ENCODE measurements around the gene STRBP. TPM values are rescaled to one million over a fixed set of nuclear protein-coding genes. Genes with fewer than 3 reads are reported as not detected.

Gene STRBP
- total RNA-seq, 1 donor from 2014 or later: 17.3 TPM

DNA sequence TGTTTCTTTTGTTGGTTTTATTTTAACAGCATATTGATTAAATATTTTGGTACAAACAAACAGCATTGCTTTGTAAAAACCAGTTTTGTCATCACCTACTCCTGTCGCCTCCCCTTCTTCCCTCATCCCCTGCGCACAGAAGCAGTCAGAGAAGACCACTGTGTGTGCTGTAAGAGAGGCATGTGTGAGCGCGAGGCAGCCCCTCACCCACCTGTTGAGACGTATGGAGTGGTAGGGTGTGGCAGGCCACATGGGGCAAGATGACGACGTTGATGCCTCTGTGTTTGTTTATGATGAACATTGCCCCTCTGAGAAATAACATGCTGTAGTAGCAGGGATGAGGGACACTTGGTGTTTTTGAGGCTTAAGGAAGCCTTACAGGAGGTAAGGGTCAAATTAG is 163.6 kb downstream of the STRBP start:
- no peak for DNase-seq (ENCODE audit: extremely low spot score, unreplicated experiment)
- H3K27ac Mint-ChIP-seq (ENCODE audit: unreplicated experiment): no peak overlapping the region
- no peaks in the 10 kb centered on the region for H3K9me3 Mint-ChIP-seq (ENCODE audit: unreplicated experiment)
- TF ChIP-seq, protein P1, sequence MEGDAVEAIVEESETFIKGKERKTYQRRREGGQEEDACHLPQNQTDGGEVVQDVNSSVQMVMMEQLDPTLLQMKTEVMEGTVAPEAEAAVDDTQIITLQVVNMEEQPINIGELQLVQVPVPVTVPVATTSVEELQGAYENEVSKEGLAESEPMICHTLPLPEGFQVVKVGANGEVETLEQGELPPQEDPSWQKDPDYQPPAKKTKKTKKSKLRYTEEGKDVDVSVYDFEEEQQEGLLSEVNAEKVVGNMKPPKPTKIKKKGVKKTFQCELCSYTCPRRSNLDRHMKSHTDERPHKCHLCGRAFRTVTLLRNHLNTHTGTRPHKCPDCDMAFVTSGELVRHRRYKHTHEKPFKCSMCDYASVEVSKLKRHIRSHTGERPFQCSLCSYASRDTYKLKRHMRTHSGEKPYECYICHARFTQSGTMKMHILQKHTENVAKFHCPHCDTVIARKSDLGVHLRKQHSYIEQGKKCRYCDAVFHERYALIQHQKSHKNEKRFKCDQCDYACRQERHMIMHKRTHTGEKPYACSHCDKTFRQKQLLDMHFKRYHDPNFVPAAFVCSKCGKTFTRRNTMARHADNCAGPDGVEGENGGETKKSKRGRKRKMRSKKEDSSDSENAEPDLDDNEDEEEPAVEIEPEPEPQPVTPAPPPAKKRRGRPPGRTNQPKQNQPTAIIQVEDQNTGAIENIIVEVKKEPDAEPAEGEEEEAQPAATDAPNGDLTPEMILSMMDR (IDR thresholded peaks at IDR 0.05): no peak
- H3K27me3 Mint-ChIP-seq (ENCODE audit: unreplicated experiment): no peaks in the 10 kb centered on the region
- peaks cover 71% of the 10 kb centered on the region for H3K36me3 Mint-ChIP-seq (ENCODE audit: unreplicated experiment)
- peaks cover 9% of the 10 kb centered on the region for H3K4me1 Mint-ChIP-seq (ENCODE audit: unreplicated experiment)
- no peak overlapping the region for H3K4me3 Mint-ChIP-seq (ENCODE audit: unreplicated experiment)

DNA sequence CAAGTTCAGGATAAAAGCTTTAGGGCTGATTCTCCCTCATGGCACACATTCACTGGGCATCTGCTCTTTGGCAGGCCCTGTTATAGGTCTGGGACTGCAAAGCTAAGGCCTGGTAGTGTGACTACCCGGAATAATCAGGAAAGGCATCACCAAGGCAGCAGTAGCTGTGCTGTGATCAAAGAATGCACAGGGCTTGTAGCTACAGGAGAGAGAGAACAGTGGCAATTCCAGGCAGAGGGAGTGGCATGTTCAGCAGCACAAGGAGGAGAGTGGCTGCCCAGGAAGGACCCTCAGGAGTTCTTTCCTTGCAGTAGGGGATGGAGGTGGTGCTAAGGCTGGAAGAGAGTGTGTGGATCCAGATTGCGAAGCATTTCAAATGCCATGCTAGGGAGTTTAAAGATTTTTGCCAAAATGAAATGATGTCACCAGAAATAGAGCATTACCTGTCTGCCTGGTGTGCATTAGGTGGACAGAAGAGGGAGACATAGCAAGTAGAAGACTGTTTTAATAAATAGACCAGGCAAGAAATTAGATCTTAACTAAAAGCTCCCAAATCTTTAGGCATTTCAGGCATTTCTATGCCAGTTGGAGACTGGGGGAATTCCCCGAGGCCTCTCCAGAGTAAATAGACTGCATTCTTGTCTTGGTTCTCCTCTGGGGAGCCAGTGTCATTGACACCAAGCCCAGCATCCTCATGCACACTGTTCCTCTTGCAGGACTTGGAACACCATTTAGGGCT is 165.8 kb downstream of the STRBP start:
- no peak overlapping the region for H3K4me3 Mint-ChIP-seq (ENCODE audit: unreplicated experiment)
- H3K27ac Mint-ChIP-seq (ENCODE audit: unreplicated experiment): peak overlapping the region; percentile 37
- peaks cover 9% of the 10 kb centered on the region for H3K4me1 Mint-ChIP-seq (ENCODE audit: unreplicated experiment)
- no peaks in the 10 kb centered on the region for H3K9me3 Mint-ChIP-seq (ENCODE audit: unreplicated experiment)
- no peaks in the 10 kb centered on the region for H3K27me3 Mint-ChIP-seq (ENCODE audit: unreplicated experiment)
- H3K36me3 Mint-ChIP-seq (ENCODE audit: unreplicated experiment): peaks cover 70% of the 10 kb centered on the region
- DNase-seq (ENCODE audit: extremely low spot score, unreplicated experiment): no peak
- TF ChIP-seq, protein P1 (IDR thresholded peaks at IDR 0.05): peak; percentile 52

DNA sequence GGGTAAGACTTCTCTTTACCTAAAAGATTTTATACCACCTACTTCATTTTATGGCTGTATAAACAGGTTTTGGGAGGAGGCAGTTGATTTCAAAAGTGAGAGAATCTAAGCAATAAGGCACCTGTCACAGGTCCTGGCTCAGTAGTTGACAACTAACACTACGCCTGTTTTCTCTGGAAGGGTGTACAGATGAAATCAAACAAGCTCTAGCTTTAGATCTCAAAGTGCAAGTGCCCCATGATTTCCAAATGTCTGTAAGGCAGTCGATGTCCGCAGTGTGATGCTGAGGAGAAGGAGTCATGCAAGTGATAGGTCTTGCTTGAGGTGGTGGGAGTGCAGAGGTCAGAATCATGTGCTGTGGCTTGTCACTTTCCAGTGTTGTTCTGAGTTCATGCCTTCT is 168.8 kb downstream of the STRBP start:
- Mint-ChIP-seq H3K4me1 (ENCODE audit: unreplicated experiment) (peaks cover 9% of the 10 kb centered on the region), H3K27ac (ENCODE audit: unreplicated experiment) (no peak overlapping the region), H3K4me3 (ENCODE audit: unreplicated experiment) (no peak overlapping the region), H3K27me3 (ENCODE audit: unreplicated experiment) (no peaks in the 10 kb centered on the region), H3K9me3 (ENCODE audit: unreplicated experiment) (no peaks in the 10 kb centered on the region), H3K36me3 (ENCODE audit: unreplicated experiment) (peaks cover 60% of the 10 kb centered on the region)
- TF ChIP-seq, protein P1 (IDR thresholded peaks at IDR 0.05): no peak
- no peak for DNase-seq (ENCODE audit: extremely low spot score, unreplicated experiment)

DNA sequence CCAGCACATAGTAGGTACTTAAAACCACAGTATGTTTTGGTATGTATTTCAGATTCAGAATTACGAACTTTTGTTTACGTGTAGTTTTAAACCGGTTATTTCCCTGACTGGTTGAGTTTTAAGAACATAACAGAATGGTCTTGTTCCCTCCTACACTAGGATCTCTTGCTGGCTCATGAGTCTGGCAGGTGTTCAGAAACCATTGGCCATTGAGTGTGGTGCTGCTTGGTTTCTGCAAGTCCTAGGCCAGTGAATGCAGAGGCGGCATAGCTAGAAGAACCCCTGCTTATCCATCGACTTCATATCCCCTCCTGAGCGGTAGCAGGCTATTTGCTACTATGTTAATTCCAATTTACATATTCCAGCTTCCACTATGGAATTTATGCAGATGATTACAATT is 169.3 kb downstream of the STRBP start:
- no peak for DNase-seq (ENCODE audit: extremely low spot score, unreplicated experiment)
- TF ChIP-seq, protein P1 (IDR thresholded peaks at IDR 0.05): no peak
- H3K4me1 Mint-ChIP-seq (ENCODE audit: unreplicated experiment): peaks cover 9% of the 10 kb centered on the region
- no peaks in the 10 kb centered on the region for H3K9me3 Mint-ChIP-seq (ENCODE audit: unreplicated experiment)
- peaks cover 59% of the 10 kb centered on the region for H3K36me3 Mint-ChIP-seq (ENCODE audit: unreplicated experiment)
- H3K27me3 Mint-ChIP-seq (ENCODE audit: unreplicated experiment): no peaks in the 10 kb centered on the region
- no peak overlapping the region for H3K4me3 Mint-ChIP-seq (ENCODE audit: unreplicated experiment)
- H3K27ac Mint-ChIP-seq (ENCODE audit: unreplicated experiment): no peak overlapping the region

DNA sequence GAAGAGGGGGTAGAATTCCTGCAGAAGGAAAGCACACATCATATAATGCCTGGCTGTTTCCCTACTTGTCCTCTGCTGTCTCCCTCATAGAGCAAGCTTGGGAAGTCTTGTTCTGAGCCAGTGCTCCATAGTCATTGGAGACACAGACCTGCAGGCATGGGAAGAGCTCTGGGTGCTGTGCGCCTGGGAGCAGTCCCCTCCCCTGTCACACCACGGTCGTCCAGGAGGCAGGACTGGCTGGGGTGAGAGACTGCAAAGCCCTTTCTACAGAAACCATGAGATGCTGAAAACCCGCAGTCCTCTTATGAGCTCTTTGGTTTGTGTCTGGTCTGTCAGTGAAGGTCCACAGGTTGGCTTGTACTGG is 170.3 kb downstream of the STRBP start:
- no peak overlapping the region for H3K4me3 Mint-ChIP-seq (ENCODE audit: unreplicated experiment)
- peaks cover 67% of the 10 kb centered on the region for H3K36me3 Mint-ChIP-seq (ENCODE audit: unreplicated experiment)
- no peak for DNase-seq (ENCODE audit: extremely low spot score, unreplicated experiment)
- no peaks in the 10 kb centered on the region for H3K27me3 Mint-ChIP-seq (ENCODE audit: unreplicated experiment)
- TF ChIP-seq, protein P1 (IDR thresholded peaks at IDR 0.05): no peak
- no peaks in the 10 kb centered on the region for H3K9me3 Mint-ChIP-seq (ENCODE audit: unreplicated experiment)
- H3K27ac Mint-ChIP-seq (ENCODE audit: unreplicated experiment): no peak overlapping the region
- peaks cover 9% of the 10 kb centered on the region for H3K4me1 Mint-ChIP-seq (ENCODE audit: unreplicated experiment)
